GM18870 (cell line): Measurements from ENCODE around the gene UQCRC2.
"Not testable (repeated sequence)": the region's sequence is repeated elsewhere in the genome, so short reads cannot be mapped to it uniquely, and the experiment has no call there.

Source experiments
- ATAC-seq: cut with Tn5 transposase; IDR thresholded peaks from one replicate; pipeline ENCODE4 v1.9.1; 2021; ENCODE audit warnings: moderate library complexity; ENCODE audit not compliant: unreplicated experiment

UQCRC2 gene

DNA sequence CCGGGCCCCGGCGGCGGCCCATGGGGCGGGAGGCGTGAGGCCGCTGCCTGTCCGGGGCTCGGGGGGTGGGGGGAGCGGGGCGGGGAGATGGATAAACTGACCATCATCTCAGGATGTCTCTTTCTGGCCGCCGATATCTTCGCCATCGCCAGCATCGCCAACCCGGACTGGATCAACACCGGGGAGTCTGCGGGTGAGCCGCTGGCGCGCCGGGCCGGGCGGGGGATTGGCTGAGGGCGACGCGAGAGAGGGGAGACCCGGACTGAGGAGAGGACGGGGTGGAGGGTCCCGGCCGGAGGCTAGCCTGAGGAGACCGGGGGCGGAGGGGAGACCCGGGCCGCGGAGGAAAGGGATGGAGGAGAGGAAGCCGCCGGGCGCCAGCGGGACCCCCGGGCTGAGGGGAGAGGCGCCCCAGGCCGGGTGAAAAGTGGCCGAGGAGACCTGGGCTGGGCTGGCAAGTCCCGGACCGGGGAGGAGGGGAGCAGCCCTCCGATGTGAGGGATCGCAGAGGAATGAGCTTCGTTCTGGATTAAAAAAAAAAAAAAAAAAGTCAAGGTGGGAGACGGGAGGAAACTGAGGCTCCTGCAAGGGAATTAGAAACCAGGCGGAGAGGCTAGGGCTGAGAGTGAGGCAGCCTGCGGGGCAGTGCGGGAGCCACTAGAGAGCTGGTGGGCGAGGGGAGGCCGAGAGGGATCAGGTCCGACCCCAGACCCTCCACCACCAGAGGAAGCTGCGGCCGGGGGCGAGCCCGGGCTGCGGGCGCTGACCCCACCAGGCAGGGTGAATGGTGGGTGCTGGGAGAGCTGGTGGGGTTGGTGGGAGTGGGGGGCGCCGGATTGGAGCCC is 55.3 kb downstream of the UQCRC2 start:
- no peak for ATAC-seq

DNA sequence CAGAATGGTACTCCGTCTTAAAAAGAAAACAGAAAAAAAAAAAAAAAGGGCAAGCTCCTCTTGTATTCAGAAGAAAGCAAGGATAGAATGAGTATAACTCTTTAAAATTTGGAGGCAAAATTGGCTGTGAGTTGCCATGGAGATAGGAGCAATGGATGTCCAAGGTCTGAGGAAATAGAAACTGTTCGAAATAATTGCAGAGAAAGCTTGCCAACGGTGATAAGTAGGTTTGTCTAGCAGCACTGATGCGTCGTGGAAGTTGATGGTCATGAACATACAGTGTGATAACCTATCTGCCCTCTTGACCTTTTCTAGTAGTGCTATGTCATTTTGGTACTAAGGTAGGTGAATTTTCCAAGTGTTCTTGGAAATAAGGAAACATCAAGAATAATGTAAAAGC is 57.7 kb downstream of the UQCRC2 start:
- ATAC-seq, result no peak

DNA sequence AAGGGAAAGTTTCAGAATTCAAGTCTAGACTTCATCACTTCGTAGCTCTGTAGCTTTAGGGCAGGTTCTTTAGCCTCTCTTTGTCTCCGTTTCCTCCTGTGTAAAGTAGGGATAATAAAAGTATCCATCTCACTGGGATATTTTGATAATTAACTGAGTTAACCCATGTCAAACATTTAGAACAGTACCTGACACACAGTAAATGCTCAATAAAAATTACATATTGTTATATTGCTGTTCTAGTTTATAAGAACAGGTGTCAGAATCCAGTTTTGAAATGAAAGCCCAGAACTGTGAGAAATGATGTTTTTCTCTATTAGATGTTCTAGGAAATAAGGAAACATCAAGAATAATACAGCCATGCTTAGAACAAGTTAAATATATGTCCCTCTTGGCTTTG is 59.1 kb downstream of the UQCRC2 start:
- no peak for ATAC-seq

DNA sequence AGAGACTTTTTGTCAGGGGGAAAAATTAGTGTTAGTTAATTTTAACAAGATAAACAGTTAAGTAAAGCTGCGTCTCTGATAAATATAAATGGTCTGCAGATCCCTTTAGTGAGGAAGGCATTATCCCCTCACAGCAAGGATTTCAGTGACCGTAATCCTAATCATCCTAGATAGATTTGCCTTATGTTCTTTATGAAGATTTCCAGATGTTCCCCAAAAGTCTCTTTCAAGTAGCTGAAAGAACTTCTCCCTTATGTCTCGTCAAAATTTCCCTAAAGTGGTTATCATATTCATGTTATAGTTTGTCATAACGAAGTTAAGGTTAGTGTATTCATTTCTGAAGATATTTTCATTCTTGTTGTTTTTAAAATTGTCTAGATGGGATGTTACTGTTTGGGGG is 60.3 kb downstream of the UQCRC2 start:
- no peak for ATAC-seq

DNA sequence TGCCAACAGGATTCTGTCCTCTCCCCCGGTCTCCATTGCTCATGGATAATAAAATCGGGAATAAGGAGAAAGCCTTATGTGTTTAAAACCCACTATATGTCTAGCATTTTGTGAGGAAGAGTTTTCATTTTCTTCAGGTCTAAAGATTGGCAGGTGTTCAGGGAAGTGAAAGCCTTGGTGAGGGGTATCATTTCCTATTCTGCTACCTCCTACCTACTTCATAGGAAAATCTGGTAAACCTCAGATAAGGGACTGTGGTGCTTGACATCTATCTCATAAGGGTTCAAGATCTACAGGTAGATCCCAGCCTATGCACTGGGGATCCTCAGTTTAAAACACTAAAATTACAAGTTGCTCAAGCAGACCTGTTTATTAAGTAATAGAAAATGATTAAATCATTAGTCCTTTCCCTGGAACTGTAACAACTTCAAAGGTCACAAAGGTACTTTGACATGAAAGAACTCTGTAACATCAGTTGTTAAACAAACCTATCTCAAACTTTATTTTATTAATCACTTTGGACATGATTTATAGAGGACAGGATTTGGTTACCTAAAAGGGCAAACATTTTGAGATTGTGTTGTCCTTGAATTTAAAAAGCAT is 61.2 kb downstream of the UQCRC2 start:
- no peak for ATAC-seq

DNA sequence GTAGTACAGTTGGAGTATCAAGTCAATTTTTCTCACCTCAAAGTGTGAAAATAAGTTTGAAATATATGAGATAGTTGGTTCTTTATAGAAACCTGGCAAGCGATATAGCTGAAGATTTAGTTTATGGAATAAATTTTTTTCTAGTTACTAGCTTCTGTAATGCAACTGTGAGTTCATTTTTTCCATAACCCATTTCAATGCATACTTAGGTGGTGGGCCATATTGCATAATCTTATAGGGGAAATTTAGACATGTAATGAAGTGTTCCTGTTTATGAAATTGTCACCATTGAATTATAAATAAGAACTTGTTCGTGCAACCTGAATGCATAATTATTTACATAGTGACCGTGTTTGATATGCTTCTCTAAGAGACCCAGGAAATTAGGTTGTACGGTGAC is 63.8 kb downstream of the UQCRC2 start:
- no peak for ATAC-seq

DNA sequence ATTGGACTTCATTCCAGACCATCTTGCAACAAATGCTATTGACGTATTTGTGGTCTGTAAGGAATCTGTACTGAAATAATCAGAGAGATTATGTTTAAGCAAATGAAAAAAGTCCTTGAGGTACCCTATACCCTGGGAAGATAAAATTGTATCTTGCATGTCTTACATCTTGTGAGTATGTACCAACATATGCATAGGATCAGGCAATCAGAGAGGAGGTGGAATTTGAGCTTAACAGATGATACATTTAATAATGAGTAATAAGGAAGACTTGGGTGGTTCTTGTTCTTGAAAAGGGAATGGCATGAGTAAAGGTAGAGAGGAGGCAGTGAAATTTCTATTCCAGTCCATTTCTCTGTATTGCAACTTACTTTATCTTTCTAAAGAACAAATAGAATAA is 65.4 kb downstream of the UQCRC2 start:
- ATAC-seq, result no peak

DNA sequence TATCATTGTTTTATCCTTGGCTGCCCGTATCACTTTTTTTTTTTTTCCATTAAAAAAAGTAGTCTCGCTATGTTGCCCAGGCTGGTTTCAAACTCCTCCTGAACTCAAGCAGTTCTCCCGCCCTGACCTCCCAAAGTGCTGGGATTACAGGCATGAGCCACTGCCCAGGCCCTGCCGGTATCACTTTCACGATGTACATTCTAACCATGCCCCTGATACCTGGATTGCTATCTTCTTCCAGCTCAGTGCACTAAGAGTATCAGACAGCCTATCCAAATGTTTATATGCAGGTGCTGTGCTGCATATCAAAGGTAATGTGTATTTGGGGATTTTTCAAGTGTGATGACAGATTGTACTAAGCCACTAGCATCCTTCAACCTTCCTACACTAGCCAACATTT is 69.0 kb downstream of the UQCRC2 start:
- no peak for ATAC-seq

DNA sequence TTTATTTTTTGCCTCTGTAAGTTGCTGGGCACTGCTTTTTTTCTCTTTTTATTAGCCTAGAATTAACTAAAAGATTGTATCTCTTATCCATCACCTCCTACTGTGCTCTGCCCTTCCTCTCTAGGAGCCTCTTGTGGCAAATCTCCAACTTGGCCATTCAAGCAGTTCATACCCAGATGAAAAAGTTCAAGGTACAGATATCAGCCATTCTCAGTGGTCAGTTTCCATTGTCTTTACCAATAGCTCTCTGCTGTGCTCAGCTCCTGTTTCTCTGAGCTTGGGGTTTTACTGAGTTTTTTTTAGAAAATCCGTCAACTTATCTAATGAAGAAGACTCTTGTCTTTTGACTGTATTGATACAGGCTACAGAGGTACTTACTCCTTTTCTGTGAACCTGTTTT is 70.3 kb downstream of the UQCRC2 start:
- ATAC-seq, result no peak

DNA sequence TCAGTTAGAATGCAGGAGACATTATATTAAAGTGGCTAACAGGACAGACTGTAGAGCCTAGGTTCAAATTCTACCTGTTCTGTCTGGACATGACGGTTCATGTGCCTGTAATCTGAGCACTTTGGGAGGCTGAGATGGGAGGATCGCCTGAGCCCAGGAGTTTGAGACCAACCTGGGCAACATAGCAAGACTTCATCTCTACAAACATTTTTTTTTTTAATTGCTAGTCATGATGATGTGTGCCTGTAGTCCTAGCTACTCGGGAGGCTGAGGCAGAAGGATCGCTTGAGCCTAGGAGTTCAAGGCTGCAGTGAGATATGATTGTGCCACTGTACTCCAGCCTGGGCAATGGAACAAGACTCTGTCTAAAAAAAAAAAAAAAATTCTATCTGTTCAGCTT is 71.6 kb downstream of the UQCRC2 start:
- ATAC-seq, result not testable (repeated sequence)

DNA sequence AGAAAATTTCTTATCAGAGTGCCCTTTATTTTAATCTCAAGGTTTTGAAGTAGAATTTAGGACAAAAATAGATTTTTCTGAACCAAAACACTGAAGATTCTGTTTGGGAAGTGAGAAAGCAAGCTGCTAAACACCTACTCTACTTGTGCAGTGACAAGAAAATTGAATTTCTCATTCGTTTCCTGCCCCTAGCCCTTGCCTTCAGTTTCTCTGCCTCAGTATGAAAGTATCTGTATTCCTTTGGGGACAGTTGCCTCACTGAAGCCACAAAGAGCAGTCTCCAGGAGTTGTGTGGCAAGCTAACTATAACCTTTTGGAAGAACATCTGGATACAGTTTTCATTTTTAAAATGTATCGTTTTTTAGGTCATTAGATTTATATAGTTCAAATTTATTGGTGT is 74.5 kb downstream of the UQCRC2 start:
- no peak for ATAC-seq

DNA sequence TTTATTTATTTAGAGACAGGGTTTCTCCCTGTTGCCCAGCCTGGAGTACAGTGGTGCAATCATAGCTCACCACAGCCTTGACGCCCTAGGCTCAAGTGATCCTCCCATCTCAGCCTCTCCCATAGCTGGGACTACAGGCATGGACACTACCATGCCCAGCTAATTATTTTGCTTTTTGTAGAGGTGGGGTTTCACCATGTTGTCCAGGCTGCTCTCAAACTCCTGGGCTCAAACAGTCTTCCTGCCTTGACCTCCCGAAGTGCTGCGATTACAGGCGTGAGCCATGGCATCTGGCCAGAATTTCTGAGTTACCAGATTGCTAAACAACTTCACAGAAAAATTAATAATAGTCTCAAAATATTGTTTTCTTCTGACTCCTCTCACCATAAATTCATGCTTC is 76.5 kb downstream of the UQCRC2 start:
- ATAC-seq, result no peak

DNA sequence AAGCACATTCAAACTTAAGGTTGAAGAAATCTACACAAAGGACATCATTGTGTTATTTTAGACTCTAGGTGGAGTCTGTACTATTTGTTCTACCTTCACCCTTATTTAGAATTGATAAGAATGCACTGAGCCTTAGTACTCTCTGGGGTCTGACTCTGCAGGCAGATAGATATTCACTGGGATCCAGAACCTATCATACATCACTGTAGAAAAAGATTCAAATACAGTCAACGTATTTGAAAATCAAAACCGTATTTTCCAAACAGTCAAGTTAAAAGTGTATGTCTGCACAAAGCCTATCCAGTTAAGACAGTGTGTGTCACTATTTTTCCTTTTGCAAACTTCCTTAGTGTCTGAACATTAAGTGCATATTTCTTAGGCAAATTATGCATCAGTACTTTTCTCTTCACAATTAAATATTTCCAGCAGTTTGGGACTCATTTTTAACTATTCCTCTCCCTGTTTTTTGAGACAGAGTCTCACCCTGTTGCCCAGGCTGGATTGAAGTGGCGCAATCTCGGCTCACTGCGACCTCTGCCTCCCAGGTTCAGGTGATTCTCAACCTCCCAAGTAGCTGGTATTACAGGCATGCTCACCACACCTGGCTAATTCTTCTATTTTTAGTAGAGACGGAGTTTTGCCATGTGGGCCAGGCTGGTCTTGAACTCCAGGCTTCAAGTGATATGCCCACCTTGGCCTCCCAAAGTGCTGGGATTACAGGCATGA is 77.1 kb downstream of the UQCRC2 start:
- no peak for ATAC-seq

DNA sequence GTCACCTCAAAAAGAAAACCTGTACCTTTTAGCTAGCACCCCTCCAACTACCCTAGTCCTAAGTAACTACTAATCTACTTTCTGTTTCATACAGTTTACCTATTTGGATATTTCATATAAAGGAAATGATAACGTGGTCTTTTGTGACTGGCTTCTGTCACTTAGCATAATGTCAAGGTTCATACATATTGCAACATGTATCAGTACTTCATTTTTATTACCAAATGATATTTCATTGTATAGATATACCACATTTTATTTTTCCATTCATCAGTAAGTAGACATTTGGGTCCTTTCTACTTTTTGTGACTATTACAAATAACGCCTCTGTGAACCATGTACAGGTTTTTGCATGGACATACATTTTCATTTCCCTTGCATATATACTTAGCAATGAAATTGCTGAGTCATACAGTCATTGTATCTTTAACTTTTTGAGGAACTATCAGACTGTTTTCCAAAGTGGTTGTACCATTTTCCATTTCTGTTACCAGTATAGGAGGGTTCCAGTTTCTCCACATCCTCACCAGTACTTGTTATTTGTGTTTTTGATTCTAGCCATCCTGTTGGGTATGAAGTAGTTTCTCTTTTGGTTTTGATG is 78.4 kb downstream of the UQCRC2 start:
- ATAC-seq, result no peak
